Measurements from ENCODE around the gene MAPT.
A peak's percentile ranks its signal among the peaks of the same experiment; 100 is the strongest.

Gene MAPT

DNA sequence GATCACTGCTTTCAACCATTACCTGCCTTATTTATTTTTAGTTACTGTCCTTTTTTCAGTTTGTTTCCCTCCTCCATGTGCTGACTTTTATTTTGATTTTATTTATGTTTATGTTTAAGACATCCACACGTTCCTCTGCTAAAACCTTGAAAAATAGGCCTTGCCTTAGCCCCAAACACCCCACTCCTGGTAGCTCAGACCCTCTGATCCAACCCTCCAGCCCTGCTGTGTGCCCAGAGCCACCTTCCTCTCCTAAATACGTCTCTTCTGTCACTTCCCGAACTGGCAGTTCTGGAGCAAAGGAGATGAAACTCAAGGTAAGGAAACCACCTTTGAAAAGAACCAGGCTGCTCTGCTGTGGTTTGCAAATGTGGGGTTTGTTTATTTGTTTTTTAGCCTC lies 95.4 kb downstream of the MAPT start:
- Histone ChIP-seq H3F3A (ENCODE audit: control insufficient read depth, insufficient read depth) (no peaks in the 10 kb centered on the region), H3K27me3 (ENCODE audit: control insufficient read depth, low read length) (no peaks in the 10 kb centered on the region), H3K4me3 (ENCODE audit: low read length) (no peak overlapping the region), H3K4me2 (ENCODE audit: low read length) (no peak overlapping the region), H3K27ac (ENCODE audit: low read depth, low read length) (no peak overlapping the region), H4K20me1 (ENCODE audit: control insufficient read depth, insufficient read depth, low read depth, low read length) (no peaks in the 10 kb centered on the region), H3K4me1 (ENCODE audit: control insufficient read depth, low read length) (no peaks in the 10 kb centered on the region), H3K9me3 (ENCODE audit: control insufficient read depth, insufficient read depth, low read length) (no peaks in the 10 kb centered on the region), H3K36me3 (ENCODE audit: control insufficient read depth, low read length) (no peaks in the 10 kb centered on the region), H3K79me2 (ENCODE audit: control insufficient read depth, low read length) (no peaks in the 10 kb centered on the region), H3K9me2 (replicated peaks; ENCODE audit: control insufficient read depth, low read length) (no peaks in the 10 kb centered on the region)
- TF ChIP-seq, protein P1, sequence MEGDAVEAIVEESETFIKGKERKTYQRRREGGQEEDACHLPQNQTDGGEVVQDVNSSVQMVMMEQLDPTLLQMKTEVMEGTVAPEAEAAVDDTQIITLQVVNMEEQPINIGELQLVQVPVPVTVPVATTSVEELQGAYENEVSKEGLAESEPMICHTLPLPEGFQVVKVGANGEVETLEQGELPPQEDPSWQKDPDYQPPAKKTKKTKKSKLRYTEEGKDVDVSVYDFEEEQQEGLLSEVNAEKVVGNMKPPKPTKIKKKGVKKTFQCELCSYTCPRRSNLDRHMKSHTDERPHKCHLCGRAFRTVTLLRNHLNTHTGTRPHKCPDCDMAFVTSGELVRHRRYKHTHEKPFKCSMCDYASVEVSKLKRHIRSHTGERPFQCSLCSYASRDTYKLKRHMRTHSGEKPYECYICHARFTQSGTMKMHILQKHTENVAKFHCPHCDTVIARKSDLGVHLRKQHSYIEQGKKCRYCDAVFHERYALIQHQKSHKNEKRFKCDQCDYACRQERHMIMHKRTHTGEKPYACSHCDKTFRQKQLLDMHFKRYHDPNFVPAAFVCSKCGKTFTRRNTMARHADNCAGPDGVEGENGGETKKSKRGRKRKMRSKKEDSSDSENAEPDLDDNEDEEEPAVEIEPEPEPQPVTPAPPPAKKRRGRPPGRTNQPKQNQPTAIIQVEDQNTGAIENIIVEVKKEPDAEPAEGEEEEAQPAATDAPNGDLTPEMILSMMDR (IDR thresholded peaks at IDR 0.05; ENCODE audit: low read depth, low read length, poor library complexity, severe bottlenecking): no peak
- no peak for TF ChIP-seq EZH2phosphoT487 (IDR thresholded peaks at IDR 0.05; ENCODE audit: borderline replicate concordance, low read length)

GRCh38 chr17:45990886-45991285 lies 96.5 kb downstream of the MAPT start:
- no peaks in the 10 kb centered on the region for H4K20me1 ChIP-seq (ENCODE audit: control insufficient read depth, insufficient read depth, low read depth, low read length)
- TF ChIP-seq, protein P1 (IDR thresholded peaks at IDR 0.05; ENCODE audit: low read depth, low read length, poor library complexity, severe bottlenecking): peak; percentile 18
- no peak for TF ChIP-seq EZH2phosphoT487 (IDR thresholded peaks at IDR 0.05; ENCODE audit: borderline replicate concordance, low read length)
- H3K4me3 ChIP-seq (ENCODE audit: low read length): no peak overlapping the region
- no peaks in the 10 kb centered on the region for H3K27me3 ChIP-seq (ENCODE audit: control insufficient read depth, low read length)
- no peak overlapping the region for H3K4me2 ChIP-seq (ENCODE audit: low read length)
- H3F3A ChIP-seq (ENCODE audit: control insufficient read depth, insufficient read depth): no peaks in the 10 kb centered on the region
- no peaks in the 10 kb centered on the region for H3K9me3 ChIP-seq (ENCODE audit: control insufficient read depth, insufficient read depth, low read length)
- H3K27ac ChIP-seq (ENCODE audit: low read depth, low read length): no peak overlapping the region
- H3K36me3 ChIP-seq (ENCODE audit: control insufficient read depth, low read length): no peaks in the 10 kb centered on the region
- no peaks in the 10 kb centered on the region for H3K4me1 ChIP-seq (ENCODE audit: control insufficient read depth, low read length)
- H3K9me2 ChIP-seq (replicated peaks; ENCODE audit: control insufficient read depth, low read length): no peaks in the 10 kb centered on the region
- no peaks in the 10 kb centered on the region for H3K79me2 ChIP-seq (ENCODE audit: control insufficient read depth, low read length)

DNA sequence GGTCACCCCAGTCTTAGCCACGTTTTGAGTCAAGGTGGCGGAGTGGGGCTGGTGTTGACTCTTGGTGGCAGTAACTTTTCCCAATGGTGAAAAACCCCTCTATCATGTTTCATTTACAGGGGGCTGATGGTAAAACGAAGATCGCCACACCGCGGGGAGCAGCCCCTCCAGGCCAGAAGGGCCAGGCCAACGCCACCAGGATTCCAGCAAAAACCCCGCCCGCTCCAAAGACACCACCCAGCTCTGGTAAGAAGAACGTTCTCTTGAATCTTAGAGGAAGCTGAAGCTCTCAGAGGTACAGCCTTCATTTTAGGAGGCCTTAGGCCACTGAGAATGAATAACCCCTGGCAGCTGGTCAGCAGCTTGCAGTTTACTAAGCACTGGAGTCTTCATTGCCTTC lies 97.0 kb downstream of the MAPT start:
- H3K27ac ChIP-seq (ENCODE audit: low read depth, low read length): no peak overlapping the region
- H3F3A ChIP-seq (ENCODE audit: control insufficient read depth, insufficient read depth): no peaks in the 10 kb centered on the region
- no peaks in the 10 kb centered on the region for H3K79me2 ChIP-seq (ENCODE audit: control insufficient read depth, low read length)
- H3K27me3 ChIP-seq (ENCODE audit: control insufficient read depth, low read length): no peaks in the 10 kb centered on the region
- no peak overlapping the region for H3K4me2 ChIP-seq (ENCODE audit: low read length)
- H3K4me1 ChIP-seq (ENCODE audit: control insufficient read depth, low read length): no peaks in the 10 kb centered on the region
- no peaks in the 10 kb centered on the region for H4K20me1 ChIP-seq (ENCODE audit: control insufficient read depth, insufficient read depth, low read depth, low read length)
- H3K4me3 ChIP-seq (ENCODE audit: low read length): no peak overlapping the region
- H3K36me3 ChIP-seq (ENCODE audit: control insufficient read depth, low read length): no peaks in the 10 kb centered on the region
- no peaks in the 10 kb centered on the region for H3K9me2 ChIP-seq (replicated peaks; ENCODE audit: control insufficient read depth, low read length)
- H3K9me3 ChIP-seq (ENCODE audit: control insufficient read depth, insufficient read depth, low read length): no peaks in the 10 kb centered on the region
- no peak for TF ChIP-seq EZH2phosphoT487 (IDR thresholded peaks at IDR 0.05; ENCODE audit: borderline replicate concordance, low read length)
- TF ChIP-seq, protein P1 (IDR thresholded peaks at IDR 0.05; ENCODE audit: low read depth, low read length, poor library complexity, severe bottlenecking): no peak

DNA sequence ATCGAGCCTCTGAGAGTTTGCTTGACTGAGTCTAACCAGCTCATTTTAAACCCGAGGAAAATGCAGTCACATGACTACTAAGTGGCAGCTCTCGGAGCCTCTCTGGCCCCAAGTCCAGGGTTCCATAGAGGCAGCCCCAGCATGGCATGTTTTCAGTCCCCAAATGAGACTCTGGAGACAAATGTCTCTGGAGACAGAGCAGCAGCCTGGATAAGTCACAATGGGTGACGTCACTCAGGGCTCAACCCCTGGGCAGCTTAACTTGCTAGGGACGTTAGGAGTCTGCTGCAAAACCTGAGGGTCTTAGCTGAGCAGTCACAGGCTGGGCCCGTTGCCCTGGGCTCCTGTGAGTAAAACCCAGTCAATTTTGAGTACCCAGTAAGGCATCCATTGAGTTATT lies 97.8 kb downstream of the MAPT start:
- H3F3A ChIP-seq (ENCODE audit: control insufficient read depth, insufficient read depth): no peaks in the 10 kb centered on the region
- no peak overlapping the region for H3K4me2 ChIP-seq (ENCODE audit: low read length)
- no peaks in the 10 kb centered on the region for H4K20me1 ChIP-seq (ENCODE audit: control insufficient read depth, insufficient read depth, low read depth, low read length)
- H3K4me1 ChIP-seq (ENCODE audit: control insufficient read depth, low read length): no peaks in the 10 kb centered on the region
- no peaks in the 10 kb centered on the region for H3K9me2 ChIP-seq (replicated peaks; ENCODE audit: control insufficient read depth, low read length)
- H3K9me3 ChIP-seq (ENCODE audit: control insufficient read depth, insufficient read depth, low read length): no peaks in the 10 kb centered on the region
- H3K27me3 ChIP-seq (ENCODE audit: control insufficient read depth, low read length): no peaks in the 10 kb centered on the region
- no peaks in the 10 kb centered on the region for H3K36me3 ChIP-seq (ENCODE audit: control insufficient read depth, low read length)
- no peak for TF ChIP-seq EZH2phosphoT487 (IDR thresholded peaks at IDR 0.05; ENCODE audit: borderline replicate concordance, low read length)
- TF ChIP-seq, protein P1 (IDR thresholded peaks at IDR 0.05; ENCODE audit: low read depth, low read length, poor library complexity, severe bottlenecking): no peak
- H3K27ac ChIP-seq (ENCODE audit: low read depth, low read length): no peak overlapping the region
- no peak overlapping the region for H3K4me3 ChIP-seq (ENCODE audit: low read length)
- no peaks in the 10 kb centered on the region for H3K79me2 ChIP-seq (ENCODE audit: control insufficient read depth, low read length)
